HepG2 (cell line): ENCODE measurements around the gene DCAF6. TPM values are rescaled to one million over a fixed set of nuclear protein-coding genes. Genes with fewer than 3 reads are reported as not detected.
A peak's percentile ranks its signal among the peaks of the same experiment; 100 is the strongest.

Experiments
- ATAC-seq: fragments of 200-7000 bp; cut with Tn5 transposase; 3 replicates; pipeline ENCODE4 v1.9.1; 2020; ENCODE audit warnings: mild to moderate bottlenecking, moderate library complexity
- BruUV-seq: library from RNA; stranded (reverse); fragments of 400-500 nt; replicated peaks from 2 replicates; lab custom pipeline; 2021; lab: Mats Ljungman, UMichigan
- CTCF ChIA-PET: fragments of 300-600 bp; formaldehyde crosslinking; extraction: SDS; loops from one replicate; lab custom pipeline; 2021; ENCODE audit warnings: low total read pairs, inconsistent platforms, low intra/inter-chr PET ratio; lab: Yijun Ruan, JAX
- POLR2A ChIA-PET: fragments of 350-600 bp; sonication (Branson Sonifier 250); formaldehyde crosslinking; loops from one replicate; lab custom pipeline; 2020; ENCODE audit warnings: antibody characterized with exemption, inconsistent platforms; lab: Yijun Ruan, JAX
- DNase-seq: peaks from one replicate; pipeline ENCODE4 v3.0.0-alpha.2; 2015; ENCODE audit warnings: low spot score
- FAIRE-seq: peaks from 3 replicates; lab custom pipeline; 2011; peaks lifted over from hg19 to GRCh38; lab: Jason Lieb, UNC
- H2AFZ ChIP-seq: one replicate; pipeline ENCODE4 v1.6.1; 2011; ENCODE audit warnings: low read length, inconsistent platforms
- H3K27ac ChIP-seq: fragments of 300-600 bp; 3 replicates; pipeline ENCODE4 v1.8.0; 2011; ENCODE audit warnings: mixed run types, mild to moderate bottlenecking, mixed read lengths, low read length, inconsistent platforms; ENCODE audit not compliant: insufficient read depth; ENCODE audit errors: extremely low read length
- H3K27me3 ChIP-seq, 2 experiments: fragments of 200-600 bp in 1 of 2; 2 replicates in 1 of 2; 3 replicates in 1 of 2; pipeline versions ENCODE4 v1.6.0 to v1.8.0; 2011; ENCODE audit warnings: low read length in 2 of 2, mild to moderate bottlenecking in 2 of 2, moderate library complexity in 2 of 2, inconsistent platforms in 1 of 2; ENCODE audit not compliant: insufficient read depth in 2 of 2, control insufficient read depth in 1 of 2
- H3K36me3 ChIP-seq, 2 experiments: fragments of 200-600 bp in 1 of 2; replicated peaks in 1 of 2; 2 replicates in 1 of 2; 3 replicates in 1 of 2; pipeline versions ENCODE4 v1.5.1 to v1.8.0; 2011; ENCODE audit warnings: low read length in 2 of 2, inconsistent platforms in 1 of 2; ENCODE audit not compliant: insufficient read depth in 2 of 2, control insufficient read depth in 1 of 2
- H3K4me1 ChIP-seq: 2 replicates; pipeline ENCODE4 v1.5.1; 2012; ENCODE audit warnings: low read length, inconsistent platforms; ENCODE audit not compliant: insufficient read depth
- H3K4me2 ChIP-seq: 2 replicates; pipeline ENCODE4 v1.6.0; 2011; ENCODE audit warnings: low read depth, low read length, inconsistent platforms
- H3K4me3 ChIP-seq, 3 experiments: fragments of 200-600 bp in 1 of 3; sonication (generic), shearing (Covaris generic) in 1 of 3; replicated peaks in 1 of 3; 2 replicates each; pipeline ENCODE4 v1.5.1; 2011 to 2016; ENCODE audit warnings: low read length in 3 of 3, inconsistent platforms in 2 of 3, low read depth in 2 of 3, mild to moderate bottlenecking in 2 of 3, control low read depth in 1 of 3, mixed read lengths in 1 of 3; ENCODE audit not compliant: insufficient read depth in 1 of 3
- H3K79me2 ChIP-seq: one replicate; pipeline ENCODE4 v1.6.1; 2011; ENCODE audit warnings: low read length, inconsistent platforms; ENCODE audit not compliant: insufficient read depth
- H3K9ac ChIP-seq: 2 replicates; pipeline ENCODE4 v1.6.0; 2011; ENCODE audit warnings: mild to moderate bottlenecking, low read depth, low read length, inconsistent platforms; ENCODE audit not compliant: insufficient read depth
- H3K9me3 ChIP-seq: 2 replicates; pipeline ENCODE4 v1.5.1; 2012; ENCODE audit warnings: mild to moderate bottlenecking, low read length
- H4K20me1 ChIP-seq: 2 replicates; pipeline ENCODE4 v1.6.0; 2011; ENCODE audit warnings: inconsistent platforms, mild to moderate bottlenecking, low read length, moderate library complexity; ENCODE audit not compliant: insufficient read depth
- HNF4A ChIP-seq: sonication (generic); formaldehyde crosslinking; IDR thresholded peaks from 2 replicates; pipeline ENCODE4 v1.4.0; 2020; ENCODE audit warnings: missing genetic modification reagents
- KLF13 ChIP-seq: sonication (generic); formaldehyde crosslinking; IDR thresholded peaks from 2 replicates; pipeline ENCODE4 v1.4.0; 2020; ENCODE audit warnings: mild to moderate bottlenecking, missing genetic modification reagents
- REST ChIP-seq, 2 experiments: IDR thresholded peaks; 2 replicates each; pipeline ENCODE4 v1.6.1; 2011 to 2012; ENCODE audit warnings: low read length in 2 of 2, borderline replicate concordance in 1 of 2, low read depth in 1 of 2, mild to moderate bottlenecking in 1 of 2, moderate library complexity in 1 of 2
- SAP130 ChIP-seq: IDR thresholded peaks from 2 replicates; pipeline ENCODE4 v1.6.1; 2016; ENCODE audit warnings: low read depth
- SOX13 ChIP-seq, 3 experiments: fragments of 450-650 bp in 1 of 3; sonication (generic) in 1 of 3; formaldehyde crosslinking in 1 of 3; IDR thresholded peaks in 2 of 3; conservative IDR thresholded peaks in 1 of 3; 2 replicates each; pipeline versions ENCODE4 v1.5.0 to v1.6.1; 2016 to 2020; ENCODE audit warnings: antibody characterized with exemption in 1 of 3, mild to moderate bottlenecking in 1 of 3, missing compliant biosample characterization in 1 of 3, missing genetic modification reagents in 1 of 3, moderate library complexity in 1 of 3
- ZNF558 ChIP-seq: sonication (generic); formaldehyde crosslinking; IDR thresholded peaks from 2 replicates; pipeline ENCODE4 v1.9.0; 2022; ENCODE audit warnings: mild to moderate bottlenecking, missing genetic modification reagents, borderline replicate concordance
- ZSCAN29 ChIP-seq: sonication (generic); formaldehyde crosslinking; conservative IDR thresholded peaks from 2 replicates; pipeline ENCODE4 v1.4.0; 2020; ENCODE audit warnings: mild to moderate bottlenecking, missing genetic modification reagents
- WGBS: methylation state at CpG from one replicate; pipeline ENCODE4 v1.1.6; 2017; ENCODE audit warnings: low lambda C conversion rate; 5-methylcytosine and 5-hydroxymethylcytosine counted together
- in situ Hi-C: cut with HindIII; loops from 2 replicates; pipeline ENCODE4 v1.10.0; 2017; ENCODE audit warnings: low pct_unique_long_range_greater_than_20kb; ENCODE audit not compliant: extremely low pct_ligation_motif_present
- intact Hi-C: fragments of 100-400 bp; cut with micrococcal nuclease; formaldehyde crosslinking; loops from one replicate; pipeline ENCODE4 v1.10.0; 2022; ENCODE audit not compliant: unreplicated experiment
- polyA plus RNA-seq, 8 experiments: library from polyadenylated mRNA; depleted of rRNA in 3 of 8; stranded (reverse) in 7 of 8; unstranded in 1 of 8; fragments of >200 nt; fragmentation: Illumina TruSeq in 4 of 8; extraction: Trizol in 4 of 8; gene quantifications; 2 replicates each; pipeline versions ENCODE4 v1.2.1 to v1.2.3, GENCODE V29; 2011 to 2016; ENCODE audit warnings: low read depth in 4 of 8, missing spikeins in 1 of 8, mixed read lengths in 1 of 8; ENCODE audit not compliant: insufficient read depth in 1 of 8
- total RNA-seq, 5 experiments: library from RNA; depleted of rRNA; stranded (reverse); fragments of >200 nt; fragmentation: Illumina TruSeq; extraction: Trizol; gene quantifications; 2 replicates each; pipeline ENCODE4 v1.2.3, GENCODE V29; 2016; ENCODE audit warnings: low read depth in 1 of 5
- TF ChIP-seq, protein P1 (sequence below): sonication (generic); formaldehyde crosslinking; IDR thresholded peaks from 2 replicates; pipeline ENCODE4 v1.9.0; 2021; ENCODE audit warnings: mild to moderate bottlenecking, missing genetic modification reagents

The DCAF6 gene
- total and polyA plus RNA-seq, 2 of the 13 experiments (the other 11 are each of a cell fraction or from before 2014, with no cell fraction given): 24.7 to 33.7 TPM

GRCh38 chr1:167947733-167948132 lies 11.2 kb downstream of the DCAF6 start:
- DNase-seq: peak; percentile 26
- POLR2A ChIA-PET: no interaction called here
- Histone ChIP-seq H3K36me3 (peaks cover 3 to 8% of the 10 kb centered on the region in 2 experiments; a peak in 4 of 5 replicates), H3K9me3 (no peaks in the 10 kb centered on the region), H3K4me1 (peaks cover 33% of the 10 kb centered on the region), H4K20me1 (peaks cover 12% of the 10 kb centered on the region; the same call in 1 of the 2 replicates), H3K9ac (no peak overlapping the region), H3K79me2 (peaks cover 84% of the 10 kb centered on the region), H3K27ac (peak overlapping the region; percentile 10), H3K4me3 (no peak overlapping the region), H2AFZ (no peak overlapping the region), H3K4me2 (peak overlapping the region; percentile 31; the same call in 1 of the 2 replicates)
- 77% methylated on average over 2 of the region's 2 CpGs for WGBS
- in situ Hi-C loops (no loop called here), intact Hi-C loops (no loop called here)
- no TSS peak for BruUV-seq
- FAIRE-seq: peak; percentile 15
- ATAC-seq: no peak
- TF ChIP-seq ZSCAN29 (CRISPR knock-in tag) (no peak), SAP130 (CRISPR knock-in tag) (0 out of 2 replicates have a peak, but pooled peaks have one; percentile 18), REST (IDR thresholded peaks at IDR 0.05; ENCODE audit: borderline replicate concordance in 1 of 2, low read depth in 1 of 2, low read length in 2 of 2) (no peak), ZNF558 (CRISPR knock-in tag) (no peak), KLF13 (CRISPR knock-in tag) (no peak), SOX13 (IDR thresholded peaks at IDR 0.05) (no peak), SOX13 (CRISPR knock-in tag; conservative IDR thresholded peaks at IDR 0.05 in 1 of 2, IDR thresholded peaks at IDR 0.05 in 1 of 2) (0 out of 4 replicates have a peak, but pooled peaks of 1 of the 2 experiments have one; percentile 32), HNF4A (CRISPR knock-in tag) (peak; percentile 46; the same call in 1 of the 2 replicates)
- TF ChIP-seq, protein P1, sequence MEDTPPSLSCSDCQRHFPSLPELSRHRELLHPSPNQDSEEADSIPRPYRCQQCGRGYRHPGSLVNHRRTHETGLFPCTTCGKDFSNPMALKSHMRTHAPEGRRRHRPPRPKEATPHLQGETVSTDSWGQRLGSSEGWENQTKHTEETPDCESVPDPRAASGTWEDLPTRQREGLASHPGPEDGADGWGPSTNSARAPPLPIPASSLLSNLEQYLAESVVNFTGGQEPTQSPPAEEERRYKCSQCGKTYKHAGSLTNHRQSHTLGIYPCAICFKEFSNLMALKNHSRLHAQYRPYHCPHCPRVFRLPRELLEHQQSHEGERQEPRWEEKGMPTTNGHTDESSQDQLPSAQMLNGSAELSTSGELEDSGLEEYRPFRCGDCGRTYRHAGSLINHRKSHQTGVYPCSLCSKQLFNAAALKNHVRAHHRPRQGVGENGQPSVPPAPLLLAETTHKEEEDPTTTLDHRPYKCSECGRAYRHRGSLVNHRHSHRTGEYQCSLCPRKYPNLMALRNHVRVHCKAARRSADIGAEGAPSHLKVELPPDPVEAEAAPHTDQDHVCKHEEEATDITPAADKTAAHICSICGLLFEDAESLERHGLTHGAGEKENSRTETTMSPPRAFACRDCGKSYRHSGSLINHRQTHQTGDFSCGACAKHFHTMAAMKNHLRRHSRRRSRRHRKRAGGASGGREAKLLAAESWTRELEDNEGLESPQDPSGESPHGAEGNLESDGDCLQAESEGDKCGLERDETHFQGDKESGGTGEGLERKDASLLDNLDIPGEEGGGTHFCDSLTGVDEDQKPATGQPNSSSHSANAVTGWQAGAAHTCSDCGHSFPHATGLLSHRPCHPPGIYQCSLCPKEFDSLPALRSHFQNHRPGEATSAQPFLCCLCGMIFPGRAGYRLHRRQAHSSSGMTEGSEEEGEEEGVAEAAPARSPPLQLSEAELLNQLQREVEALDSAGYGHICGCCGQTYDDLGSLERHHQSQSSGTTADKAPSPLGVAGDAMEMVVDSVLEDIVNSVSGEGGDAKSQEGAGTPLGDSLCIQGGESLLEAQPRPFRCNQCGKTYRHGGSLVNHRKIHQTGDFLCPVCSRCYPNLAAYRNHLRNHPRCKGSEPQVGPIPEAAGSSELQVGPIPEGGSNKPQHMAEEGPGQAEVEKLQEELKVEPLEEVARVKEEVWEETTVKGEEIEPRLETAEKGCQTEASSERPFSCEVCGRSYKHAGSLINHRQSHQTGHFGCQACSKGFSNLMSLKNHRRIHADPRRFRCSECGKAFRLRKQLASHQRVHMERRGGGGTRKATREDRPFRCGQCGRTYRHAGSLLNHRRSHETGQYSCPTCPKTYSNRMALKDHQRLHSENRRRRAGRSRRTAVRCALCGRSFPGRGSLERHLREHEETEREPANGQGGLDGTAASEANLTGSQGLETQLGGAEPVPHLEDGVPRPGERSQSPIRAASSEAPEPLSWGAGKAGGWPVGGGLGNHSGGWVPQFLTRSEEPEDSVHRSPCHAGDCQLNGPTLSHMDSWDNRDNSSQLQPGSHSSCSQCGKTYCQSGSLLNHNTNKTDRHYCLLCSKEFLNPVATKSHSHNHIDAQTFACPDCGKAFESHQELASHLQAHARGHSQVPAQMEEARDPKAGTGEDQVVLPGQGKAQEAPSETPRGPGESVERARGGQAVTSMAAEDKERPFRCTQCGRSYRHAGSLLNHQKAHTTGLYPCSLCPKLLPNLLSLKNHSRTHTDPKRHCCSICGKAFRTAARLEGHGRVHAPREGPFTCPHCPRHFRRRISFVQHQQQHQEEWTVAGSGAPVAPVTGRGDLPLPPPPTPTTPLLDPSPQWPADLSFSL (CRISPR knock-in tag): peak; percentile 43; the same call in 1 of the 2 replicates
- TF ChIP-seq, all 625 proteins: peak for 4
- CTCF ChIA-PET: no interaction called here
- no peaks in the 10 kb centered on the region for H3K27me3 ChIP-seq
